MV-4-11 (cell line): ENCODE data around the gene EEF1AKMT2.
"Not testable (repeated sequence)": the region's sequence is repeated elsewhere in the genome, so short reads cannot be mapped to it uniquely, and the experiment has no call there.

Experiments used
- DNase-seq: peaks from one replicate; lab custom pipeline; 2025; lab: John Stamatoyannopoulos, UW

EEF1AKMT2 gene

GRCh38 chr10:124791547-124792348, at the start of gene EEF1AKMT2:
TSS of gene EEF1AKMT2 (minus strand) at chr10:124791887. CDS start at chr10:124791833, 54 bp downstream.
- DNase-seq, result peak; percentile 73

DNA sequence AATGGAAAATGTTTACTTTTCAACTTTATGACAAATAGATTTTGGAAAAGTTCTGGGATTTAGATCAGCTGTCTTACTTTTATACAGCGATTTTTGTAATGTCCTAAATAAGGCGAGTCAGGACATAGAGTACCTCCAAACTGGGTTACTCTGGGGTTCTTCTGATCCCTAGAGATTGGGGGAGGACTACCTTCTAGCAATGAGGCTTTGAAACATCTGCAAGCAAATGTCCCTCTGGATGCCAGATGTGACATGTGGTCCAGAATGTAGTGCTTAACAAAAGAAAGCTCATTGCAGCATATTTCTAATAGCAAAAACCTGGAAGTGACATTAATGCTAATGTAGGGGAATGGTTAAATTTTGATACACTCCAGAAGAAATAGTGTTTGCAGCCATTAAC, 46.0 kb upstream of the EEF1AKMT2 start:
- DNase-seq, result no peak

DNA sequence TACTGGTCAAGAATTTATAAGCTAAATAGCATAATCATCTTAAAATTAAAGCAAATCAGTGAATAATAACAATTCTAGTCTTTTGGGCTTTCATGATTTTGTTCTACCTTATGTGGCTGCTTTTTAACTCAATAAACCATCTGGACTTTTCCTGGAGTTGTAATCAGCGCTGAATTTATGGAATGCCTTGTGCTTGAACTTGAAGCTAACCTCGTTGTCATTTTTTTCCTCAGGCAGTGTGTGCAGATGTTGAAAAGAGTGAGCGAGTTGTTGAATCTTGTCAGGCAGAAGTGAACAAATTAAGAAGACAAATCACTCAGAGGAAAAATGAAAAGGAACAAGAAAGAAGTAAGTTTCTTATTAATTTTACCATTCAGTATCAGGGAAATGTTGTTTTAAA, 39.4 kb upstream of the EEF1AKMT2 start:
- no peak for DNase-seq

GRCh38 chr10:124830445-124830844, 38.8 kb upstream of the EEF1AKMT2 start:
- no peak for DNase-seq

GRCh38 chr10:124829447-124830115, 37.9 kb upstream of the EEF1AKMT2 start:
- DNase-seq, result no peak

- no peak for DNase-seq
Observed at GRCh38 chr10:124827474-124827873, 35.8 kb upstream of the EEF1AKMT2 start.

DNA sequence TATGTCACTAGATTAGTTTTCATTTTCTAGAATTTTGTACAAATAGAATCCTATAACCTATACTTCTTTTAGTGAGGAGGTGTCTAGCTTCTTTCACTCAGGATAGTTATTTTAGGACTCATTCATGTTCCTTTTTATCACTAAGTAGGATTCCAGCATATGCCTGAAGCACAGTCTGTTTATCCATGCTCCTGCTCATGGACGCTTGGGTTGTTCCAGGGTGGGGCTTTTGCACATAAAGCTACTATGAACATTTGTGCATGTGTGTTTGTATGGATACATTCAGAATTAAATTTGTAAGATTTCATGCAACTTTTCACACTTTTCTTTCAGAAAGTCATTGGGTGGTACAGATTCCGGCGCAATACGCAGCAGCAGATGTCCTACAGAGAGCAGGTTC, 34.6 kb upstream of the EEF1AKMT2 start:
- no peak for DNase-seq

GRCh38 chr10:124825702-124826101, 34.0 kb upstream of the EEF1AKMT2 start:
- no peak for DNase-seq

GRCh38 chr10:124824932-124825331, 33.2 kb upstream of the EEF1AKMT2 start:
- DNase-seq, result not testable (repeated sequence)

GRCh38 chr10:124824507-124824906, 32.8 kb upstream of the EEF1AKMT2 start:
- DNase-seq, result no peak

GRCh38 chr10:124821520-124821919, 29.8 kb upstream of the EEF1AKMT2 start:
- no peak for DNase-seq

- no peak for DNase-seq
Observed at GRCh38 chr10:124820121-124820520, 28.4 kb upstream of the EEF1AKMT2 start.

DNA sequence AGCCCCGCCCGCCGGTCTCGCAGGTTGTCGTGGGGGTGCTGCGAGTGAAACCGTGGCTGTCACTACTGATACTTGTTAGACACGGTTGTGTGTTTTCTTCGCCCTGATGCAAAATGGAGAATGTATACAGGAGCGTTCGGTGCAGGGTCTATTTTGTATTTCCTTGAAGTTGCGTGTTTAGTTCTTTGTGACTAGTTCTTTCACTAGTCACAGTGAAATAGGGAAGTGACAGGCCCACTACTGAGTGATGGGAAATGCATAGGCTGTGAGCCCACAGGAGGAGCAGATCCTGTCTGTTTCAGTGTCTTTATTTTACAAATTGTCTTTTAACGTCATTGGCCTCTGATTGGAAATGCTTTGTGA, 10.6 kb upstream of the EEF1AKMT2 start:
- DNase-seq, result peak; percentile 86

DNA sequence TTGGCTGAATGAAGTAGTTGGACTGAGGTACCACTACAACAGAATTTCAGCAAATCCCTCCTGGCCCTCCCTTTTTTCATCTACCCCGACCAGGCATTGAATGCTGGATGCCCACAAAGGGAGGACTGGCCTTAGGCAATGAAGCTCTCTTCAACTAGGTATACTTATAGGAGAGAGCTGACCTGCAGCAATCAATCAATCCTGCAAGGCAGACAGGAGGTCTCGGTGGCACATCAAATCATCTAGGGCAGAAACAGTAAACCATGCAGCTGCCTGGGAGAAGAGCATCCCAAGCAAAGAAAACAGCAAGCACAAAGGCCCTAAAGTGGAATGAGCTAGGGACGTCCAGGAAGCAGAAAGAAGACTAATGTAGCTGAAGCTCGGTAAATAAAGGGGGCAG, 7.5 kb upstream of the EEF1AKMT2 start:
- DNase-seq, result no peak

GRCh38 chr10:124798781-124799180, 7.1 kb upstream of the EEF1AKMT2 start:
- no peak for DNase-seq

GRCh38 chr10:124798364-124798763, 6.7 kb upstream of the EEF1AKMT2 start:
- no peak for DNase-seq

DNA sequence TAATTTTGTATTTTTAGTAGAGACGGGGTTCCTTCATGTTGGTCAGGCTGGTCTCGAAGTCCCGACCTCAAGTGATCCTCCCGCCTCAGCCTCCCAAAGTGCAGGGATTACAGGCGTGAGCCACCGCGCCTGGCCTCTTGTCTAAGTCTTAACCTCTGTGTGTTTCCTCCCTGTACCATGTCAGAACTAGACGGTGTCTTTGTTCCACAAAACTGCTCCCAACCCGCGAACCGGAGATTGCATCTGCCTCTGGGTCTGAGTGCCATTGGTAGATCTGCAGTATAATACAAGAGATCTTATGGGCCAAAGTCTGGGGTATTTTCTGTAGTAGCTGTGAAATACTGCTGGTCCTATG, 1.3 kb upstream of the EEF1AKMT2 start:
- peak; percentile 8 for DNase-seq

DNA sequence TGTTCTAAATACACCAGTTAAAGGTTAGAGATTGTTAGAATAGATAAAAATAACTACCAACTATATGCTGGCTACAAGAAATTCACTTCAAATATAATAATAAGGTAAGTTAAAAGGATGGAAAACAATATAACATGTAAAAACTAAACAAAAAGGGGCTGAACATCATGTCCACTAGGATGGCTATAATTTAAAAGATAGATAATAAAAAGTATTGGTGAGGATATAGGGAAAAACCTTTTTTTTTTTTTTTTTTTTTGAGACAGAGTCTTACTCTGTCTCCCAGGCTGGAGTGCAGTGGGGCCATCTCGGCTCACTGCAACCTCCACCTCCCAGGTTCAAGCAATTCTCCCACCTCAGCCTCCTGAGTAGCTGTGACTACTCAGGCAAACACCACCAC, 8.8 kb downstream of the EEF1AKMT2 start:
- not testable (repeated sequence) for DNase-seq

DNA sequence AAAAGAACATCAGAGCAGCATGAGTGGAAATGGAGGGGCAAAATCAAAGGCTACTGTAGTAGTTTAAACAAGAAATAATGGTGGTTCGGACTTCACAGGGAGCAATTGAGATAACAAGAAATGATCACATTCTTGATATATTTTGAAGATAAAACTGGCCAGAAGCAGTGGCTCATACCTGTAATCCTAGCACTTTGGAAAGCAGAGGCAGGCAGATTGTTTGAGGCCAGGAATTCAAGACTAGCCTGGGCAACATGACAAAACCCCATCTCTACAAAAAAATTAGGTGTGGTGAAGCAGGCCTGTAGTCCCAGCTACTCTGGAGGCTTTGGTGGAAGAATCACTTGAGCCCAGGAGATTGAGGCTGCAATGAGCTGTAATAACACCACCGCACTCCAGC, 22.9 kb downstream of the EEF1AKMT2 start:
- no peak for DNase-seq

- no peak for DNase-seq
Observed at GRCh38 chr10:124765256-124765655, 26.4 kb downstream of the EEF1AKMT2 start.

GRCh38 chr10:124763267-124763666, 28.4 kb downstream of the EEF1AKMT2 start:
- no peak for DNase-seq

DNA sequence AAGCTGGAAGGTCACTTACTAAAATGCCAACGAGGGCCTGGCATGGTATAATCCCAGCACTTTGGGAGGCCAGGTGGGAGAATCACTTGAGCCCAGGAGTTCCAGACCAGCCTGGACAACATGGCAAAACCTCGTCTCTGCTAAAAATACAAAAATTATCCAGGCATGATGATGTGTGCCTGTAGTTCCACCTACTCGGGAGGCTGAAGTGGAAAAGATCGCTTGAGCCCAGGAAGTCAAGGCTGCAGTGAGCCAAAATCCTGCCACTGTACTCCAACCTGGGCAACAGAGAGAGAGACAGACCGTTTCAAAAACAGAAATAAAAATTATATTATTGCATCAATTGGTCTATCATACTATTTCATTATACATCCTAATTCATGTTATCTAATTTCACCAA, 29.4 kb downstream of the EEF1AKMT2 start:
- no peak for DNase-seq

- DNase-seq, result no peak
Observed at GRCh38 chr10:124756156-124756903, 35.4 kb downstream of the EEF1AKMT2 start.
